Brain microvascular endothelial cell (primary cell): ENCODE data around the gene ELP4.

Source experiments
- DNase-seq: peaks from one replicate; pipeline ENCODE4 v3.0.0-alpha.2; 2020
- H3K27ac ChIP-seq: fragments of 250-450 bp; sonication (Bioruptor Pico); 2 replicates; pipeline ENCODE4 v1.5.1; 2020; ENCODE audit warnings: mild to moderate bottlenecking, moderate library complexity
- H3K27me3 ChIP-seq: fragments of 250-450 bp; sonication (Bioruptor Pico); replicated peaks from 2 replicates; pipeline ENCODE4 v1.5.1; 2020; ENCODE audit warnings: mild to moderate bottlenecking
- H3K36me3 ChIP-seq: fragments of 250-450 bp; sonication (Bioruptor Pico); replicated peaks from 2 replicates; pipeline ENCODE4 v1.5.1; 2020; ENCODE audit warnings: mild to moderate bottlenecking
- H3K4me3 ChIP-seq: 2 replicates; pipeline ENCODE4 v1.5.1; 2011; ENCODE audit warnings: low read depth, mild to moderate bottlenecking, control low read depth, low read length, moderate library complexity
- CTCF ChIP-seq: IDR thresholded peaks from 2 replicates; pipeline ENCODE4 v1.5.1; 2011; ENCODE audit warnings: low read depth, mild to moderate bottlenecking, moderate library complexity, low read length, control low read depth, inconsistent platforms; ENCODE audit errors: missing control alignments
- in situ Hi-C: cut with HindIII; loops from 2 replicates; pipeline ENCODE4 v1.10.0; 2017; ENCODE audit warnings: low sequenced_read_pairs, low pct_ligation_motif_present

The ELP4 gene

GRCh38 chr11:31826536-31827438 lies 317.2 kb downstream of the ELP4 start:
- H3K36me3 ChIP-seq = no peaks in the 10 kb centered on the region
- in situ Hi-C loops = loop anchor here (10.0 kb wide), 1 partner anchor 608 kb away; the partner anchor contains the start of gene WT1
- H3K4me3 ChIP-seq = no peak overlapping the region
- DNase-seq = no peak
- TF ChIP-seq CTCF = no peak
- H3K27me3 ChIP-seq = peaks cover 82% of the 10 kb centered on the region
- no peak overlapping the region for H3K27ac ChIP-seq

GRCh38 chr11:31827455-31828206 lies 318.1 kb downstream of the ELP4 start:
- H3K27ac ChIP-seq = no peak overlapping the region
- DNase-seq = no peak
- no peak overlapping the region for H3K4me3 ChIP-seq
- TF ChIP-seq CTCF = no peak
- no peaks in the 10 kb centered on the region for H3K36me3 ChIP-seq
- H3K27me3 ChIP-seq = peaks cover 80% of the 10 kb centered on the region
- in situ Hi-C loops = loop anchor here (10.0 kb wide), 1 partner anchor 607 kb away; the partner anchor contains the start of gene WT1

- in situ Hi-C loops = loop anchor here (10.0 kb wide), 1 partner anchor 607 kb away; the partner anchor contains the start of gene WT1
- peaks cover 79% of the 10 kb centered on the region for H3K27me3 ChIP-seq
- DNase-seq = no peak
- TF ChIP-seq CTCF = no peak
- no peak overlapping the region for H3K4me3 ChIP-seq
- no peaks in the 10 kb centered on the region for H3K36me3 ChIP-seq
- no peak overlapping the region for H3K27ac ChIP-seq
These were observed 318.6 kb downstream of the ELP4 start for GRCh38 chr11:31828217-31828616.

GRCh38 chr11:31830406-31830805 lies 320.8 kb downstream of the ELP4 start:
- Histone ChIP-seq H3K27me3 (peaks cover 63% of the 10 kb centered on the region), H3K36me3 (no peaks in the 10 kb centered on the region), H3K27ac (no peak overlapping the region), H3K4me3 (no peak overlapping the region)
- no peak for TF ChIP-seq CTCF
- in situ Hi-C loops = no loop called here
- DNase-seq = no peak

GRCh38 chr11:31834237-31834636 lies 324.7 kb downstream of the ELP4 start:
- peaks cover 33% of the 10 kb centered on the region for H3K27me3 ChIP-seq
- H3K4me3 ChIP-seq = no peak overlapping the region
- in situ Hi-C loops = no loop called here
- no peaks in the 10 kb centered on the region for H3K36me3 ChIP-seq
- DNase-seq = no peak
- TF ChIP-seq CTCF = peak; percentile 9
- H3K27ac ChIP-seq = no peak overlapping the region
